ENCODE results near the gene RHNO1.

RHNO1 gene

DNA sequence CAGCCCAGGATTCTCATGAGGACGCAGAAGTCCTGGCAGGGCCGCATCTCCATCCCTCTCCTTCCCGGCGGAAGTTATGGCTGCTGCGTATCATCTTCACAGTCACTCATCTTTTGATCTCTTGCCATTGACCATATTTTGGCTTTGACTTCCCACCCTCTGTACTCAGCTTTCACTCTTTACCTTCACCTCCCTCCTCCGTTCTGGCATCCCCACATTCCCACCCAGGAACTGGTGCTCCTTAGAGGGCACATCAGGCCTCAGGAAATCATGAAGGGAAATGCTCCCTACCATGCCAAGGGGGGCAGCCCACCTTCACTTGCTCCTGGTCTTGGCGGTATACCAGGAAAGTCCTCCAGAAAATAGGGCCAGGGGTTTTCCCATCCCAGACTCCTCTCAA is 21.5 kb upstream of the RHNO1 start:
- no peaks in the 10 kb centered on the region for H3K27me3 ChIP-seq (ENCODE audit: insufficient read depth, low read length, poor library complexity, severe bottlenecking)
- no peak overlapping the region for H2AFZ ChIP-seq (ENCODE audit: low read length)
- H3K4me2 ChIP-seq (ENCODE audit: low read depth, low read length, poor library complexity, severe bottlenecking), result no peak overlapping the region
- no peak overlapping the region for H3K9ac ChIP-seq (ENCODE audit: low read depth, low read length, poor library complexity, severe bottlenecking)
- H4K20me1 ChIP-seq (ENCODE audit: insufficient read depth, low read length, poor library complexity, severe bottlenecking), result no peaks in the 10 kb centered on the region
- H3K36me3 ChIP-seq (ENCODE audit: insufficient read depth, low read length), result peaks cover 25% of the 10 kb centered on the region
- TF ChIP-seq EZH2phosphoT487 (IDR thresholded peaks at IDR 0.05; ENCODE audit: borderline replicate concordance), result no peak
- TF ChIP-seq, protein P1, sequence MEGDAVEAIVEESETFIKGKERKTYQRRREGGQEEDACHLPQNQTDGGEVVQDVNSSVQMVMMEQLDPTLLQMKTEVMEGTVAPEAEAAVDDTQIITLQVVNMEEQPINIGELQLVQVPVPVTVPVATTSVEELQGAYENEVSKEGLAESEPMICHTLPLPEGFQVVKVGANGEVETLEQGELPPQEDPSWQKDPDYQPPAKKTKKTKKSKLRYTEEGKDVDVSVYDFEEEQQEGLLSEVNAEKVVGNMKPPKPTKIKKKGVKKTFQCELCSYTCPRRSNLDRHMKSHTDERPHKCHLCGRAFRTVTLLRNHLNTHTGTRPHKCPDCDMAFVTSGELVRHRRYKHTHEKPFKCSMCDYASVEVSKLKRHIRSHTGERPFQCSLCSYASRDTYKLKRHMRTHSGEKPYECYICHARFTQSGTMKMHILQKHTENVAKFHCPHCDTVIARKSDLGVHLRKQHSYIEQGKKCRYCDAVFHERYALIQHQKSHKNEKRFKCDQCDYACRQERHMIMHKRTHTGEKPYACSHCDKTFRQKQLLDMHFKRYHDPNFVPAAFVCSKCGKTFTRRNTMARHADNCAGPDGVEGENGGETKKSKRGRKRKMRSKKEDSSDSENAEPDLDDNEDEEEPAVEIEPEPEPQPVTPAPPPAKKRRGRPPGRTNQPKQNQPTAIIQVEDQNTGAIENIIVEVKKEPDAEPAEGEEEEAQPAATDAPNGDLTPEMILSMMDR (conservative IDR thresholded peaks at IDR 0.05; ENCODE audit: low read length), result no peak
- no peaks in the 10 kb centered on the region for H3K9me2 ChIP-seq (replicated peaks; ENCODE audit: low read depth, low read length)
- H3K4me3 ChIP-seq (ENCODE audit: low read length, poor library complexity, severe bottlenecking), result no peak overlapping the region
- no peaks in the 10 kb centered on the region for H3K4me1 ChIP-seq (ENCODE audit: insufficient read depth, low read length, poor library complexity, severe bottlenecking)
- H3F3A ChIP-seq (ENCODE audit: low read depth), result no peaks in the 10 kb centered on the region
- H3K9me3 ChIP-seq (ENCODE audit: insufficient read depth, low read depth, low read length), result no peaks in the 10 kb centered on the region
- H3K79me2 ChIP-seq (ENCODE audit: insufficient read depth, low read length), result no peaks in the 10 kb centered on the region

DNA sequence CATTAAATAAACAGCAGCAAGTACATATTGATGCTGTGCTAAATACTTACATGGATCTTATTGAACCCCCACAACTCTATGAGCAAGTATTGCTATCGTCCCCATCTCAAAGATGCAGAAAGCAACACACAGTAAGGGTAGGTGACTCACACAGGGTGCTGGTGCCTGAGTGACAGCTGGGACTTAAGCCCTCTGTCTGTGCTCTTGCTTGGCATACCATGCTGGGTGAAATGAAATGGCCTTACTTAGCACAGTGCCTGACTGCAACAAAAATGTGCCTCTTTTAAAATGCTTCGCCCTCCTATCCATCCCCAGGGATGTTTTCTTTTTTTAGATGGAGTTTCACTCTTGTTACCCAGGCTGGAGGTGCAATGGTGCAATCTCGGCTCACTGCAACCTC is 21.0 kb upstream of the RHNO1 start:
- Histone ChIP-seq H3K4me3 (ENCODE audit: low read length, poor library complexity, severe bottlenecking) (no peak overlapping the region), H3K9me3 (ENCODE audit: insufficient read depth, low read depth, low read length) (no peaks in the 10 kb centered on the region), H2AFZ (ENCODE audit: low read length) (no peak overlapping the region), H3K9me2 (replicated peaks; ENCODE audit: low read depth, low read length) (no peaks in the 10 kb centered on the region), H3K4me1 (ENCODE audit: insufficient read depth, low read length, poor library complexity, severe bottlenecking) (no peaks in the 10 kb centered on the region), H3K9ac (ENCODE audit: low read depth, low read length, poor library complexity, severe bottlenecking) (no peak overlapping the region), H4K20me1 (ENCODE audit: insufficient read depth, low read length, poor library complexity, severe bottlenecking) (no peaks in the 10 kb centered on the region), H3K79me2 (ENCODE audit: insufficient read depth, low read length) (no peaks in the 10 kb centered on the region), H3F3A (ENCODE audit: low read depth) (no peaks in the 10 kb centered on the region), H3K27me3 (ENCODE audit: insufficient read depth, low read length, poor library complexity, severe bottlenecking) (no peaks in the 10 kb centered on the region), H3K4me2 (ENCODE audit: low read depth, low read length, poor library complexity, severe bottlenecking) (no peak overlapping the region), H3K36me3 (ENCODE audit: insufficient read depth, low read length) (peaks cover 25% of the 10 kb centered on the region)
- TF ChIP-seq EZH2phosphoT487 (IDR thresholded peaks at IDR 0.05; ENCODE audit: borderline replicate concordance), result no peak
- TF ChIP-seq, protein P1 (conservative IDR thresholded peaks at IDR 0.05; ENCODE audit: low read length), result no peak

DNA sequence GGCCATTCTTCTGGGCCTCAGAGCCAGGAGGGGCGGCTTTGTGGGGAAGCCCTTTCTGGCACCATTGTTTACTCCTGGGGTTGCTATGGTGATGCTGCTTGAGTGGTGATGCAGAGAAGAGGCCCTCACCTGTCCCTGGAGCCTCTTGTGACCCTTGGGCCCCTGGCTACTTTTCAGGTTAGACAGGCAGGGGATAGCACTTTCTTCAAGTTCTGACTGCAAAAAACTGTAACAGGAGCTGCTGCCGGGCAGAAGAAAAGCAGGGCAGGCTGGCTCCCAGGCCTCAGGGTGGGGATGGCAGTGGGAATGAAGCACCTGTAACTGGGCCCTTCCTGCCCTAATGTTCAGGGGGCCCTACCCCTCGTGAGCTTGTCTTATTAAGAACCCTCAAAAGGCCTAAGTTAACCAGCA is 20.0 kb upstream of the RHNO1 start, which contains the start of gene TEX52:
Gene TEX52 (minus strand): TSS at position 19 of the 411 bp plus-strand sequence. CDS start 13 bp downstream, at position 6.
- H3K9me2 ChIP-seq (replicated peaks; ENCODE audit: low read depth, low read length), result no peaks in the 10 kb centered on the region
- no peak within 1 kb of the TSS for H3K9ac ChIP-seq (ENCODE audit: low read depth, low read length, poor library complexity, severe bottlenecking)
- no peaks in the 10 kb centered on the region for H3K79me2 ChIP-seq (ENCODE audit: insufficient read depth, low read length)
- H3K9me3 ChIP-seq (ENCODE audit: insufficient read depth, low read depth, low read length), result no peaks in the 10 kb centered on the region
- no peaks in the 10 kb centered on the region for H3K27me3 ChIP-seq (ENCODE audit: insufficient read depth, low read length, poor library complexity, severe bottlenecking)
- no peak for TF ChIP-seq EZH2phosphoT487 (IDR thresholded peaks at IDR 0.05; ENCODE audit: borderline replicate concordance)
- TF ChIP-seq, protein P1 (conservative IDR thresholded peaks at IDR 0.05; ENCODE audit: low read length), result no peak
- H3F3A ChIP-seq (ENCODE audit: low read depth), result no peaks in the 10 kb centered on the region
- no peaks in the 10 kb centered on the region for H3K4me1 ChIP-seq (ENCODE audit: insufficient read depth, low read length, poor library complexity, severe bottlenecking)
- H2AFZ ChIP-seq (ENCODE audit: low read length), result no peak within 1 kb of the TSS
- no peak within 1 kb of the TSS for H3K4me3 ChIP-seq (ENCODE audit: low read length, poor library complexity, severe bottlenecking)
- peaks cover 33% of the 10 kb centered on the region for H3K36me3 ChIP-seq (ENCODE audit: insufficient read depth, low read length)
- H4K20me1 ChIP-seq (ENCODE audit: insufficient read depth, low read length, poor library complexity, severe bottlenecking), result peaks cover 4% of the 10 kb centered on the region
- no peak within 1 kb of the TSS for H3K4me2 ChIP-seq (ENCODE audit: low read depth, low read length, poor library complexity, severe bottlenecking)

Data from Loucy (cell line).